ENCODE results near the gene MMP8.
"Not testable (repeated sequence)": the region's sequence is repeated elsewhere in the genome, so short reads cannot be mapped to it uniquely, and the experiment has no call there.

Gene MMP8

DNA sequence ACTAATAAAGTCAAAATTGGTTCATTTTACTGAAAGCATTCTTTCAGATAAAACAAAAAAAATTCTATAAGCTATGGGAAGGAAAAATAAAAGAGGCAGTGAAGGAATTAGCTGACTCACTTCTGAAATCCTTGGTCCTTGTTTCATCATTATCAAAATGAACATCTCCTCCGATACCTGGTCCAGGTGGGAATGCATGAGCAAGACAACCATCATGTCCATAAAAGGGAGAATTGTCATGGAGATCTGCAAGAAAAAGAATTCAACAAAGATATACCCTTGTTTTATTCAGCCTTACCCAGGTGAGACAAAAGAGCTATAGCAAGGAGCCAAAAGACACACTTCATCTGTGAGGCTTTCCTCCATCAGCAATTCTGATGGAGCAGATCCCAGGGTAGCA is 28.5 kb upstream of the MMP8 start:
- no peaks in the 10 kb centered on the region for H3K36me3 ChIP-seq
- no peak overlapping the region for H3K27ac ChIP-seq
- H3K9me3 ChIP-seq, result no peaks in the 10 kb centered on the region
- H3K9ac ChIP-seq, result no peak overlapping the region
- no peaks in the 10 kb centered on the region for H4K20me1 ChIP-seq
- no peak overlapping the region for H3K4me3 ChIP-seq
- TF ChIP-seq Cebpa-rat (IDR thresholded peaks at IDR 0.05), result no peak
- H3K27me3 ChIP-seq, result no peaks in the 10 kb centered on the region
- H3K4me2 ChIP-seq, result no peak overlapping the region
- H3K4me1 ChIP-seq, result peaks cover 9% of the 10 kb centered on the region

DNA sequence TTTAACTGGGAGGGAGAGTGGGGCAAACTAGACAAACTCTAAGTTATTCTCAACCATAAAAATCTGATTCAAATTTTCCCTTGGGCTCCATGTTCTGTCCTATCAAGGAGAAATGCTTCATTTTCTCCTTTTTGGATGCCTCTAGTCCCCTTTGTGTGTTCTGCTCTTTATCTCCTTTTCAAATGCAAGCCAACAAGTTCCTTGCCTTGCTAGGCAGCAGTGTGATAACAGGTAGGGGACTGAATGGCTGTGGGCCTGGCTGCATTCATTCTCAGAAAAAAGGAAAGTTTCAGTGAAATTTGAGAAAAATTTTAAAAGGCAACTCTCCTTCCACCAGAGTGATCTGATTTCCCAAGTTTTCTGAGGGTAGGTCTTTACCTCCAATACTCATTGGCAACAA is 26.9 kb upstream of the MMP8 start:
- H3K9me3 ChIP-seq, result no peaks in the 10 kb centered on the region
- H3K36me3 ChIP-seq, result no peaks in the 10 kb centered on the region
- no peak overlapping the region for H3K4me3 ChIP-seq
- no peaks in the 10 kb centered on the region for H3K4me1 ChIP-seq
- no peak for TF ChIP-seq Cebpa-rat (IDR thresholded peaks at IDR 0.05)
- H3K27ac ChIP-seq, result no peak overlapping the region
- no peak overlapping the region for H3K9ac ChIP-seq
- no peak overlapping the region for H3K4me2 ChIP-seq
- no peaks in the 10 kb centered on the region for H4K20me1 ChIP-seq
- no peaks in the 10 kb centered on the region for H3K27me3 ChIP-seq

DNA sequence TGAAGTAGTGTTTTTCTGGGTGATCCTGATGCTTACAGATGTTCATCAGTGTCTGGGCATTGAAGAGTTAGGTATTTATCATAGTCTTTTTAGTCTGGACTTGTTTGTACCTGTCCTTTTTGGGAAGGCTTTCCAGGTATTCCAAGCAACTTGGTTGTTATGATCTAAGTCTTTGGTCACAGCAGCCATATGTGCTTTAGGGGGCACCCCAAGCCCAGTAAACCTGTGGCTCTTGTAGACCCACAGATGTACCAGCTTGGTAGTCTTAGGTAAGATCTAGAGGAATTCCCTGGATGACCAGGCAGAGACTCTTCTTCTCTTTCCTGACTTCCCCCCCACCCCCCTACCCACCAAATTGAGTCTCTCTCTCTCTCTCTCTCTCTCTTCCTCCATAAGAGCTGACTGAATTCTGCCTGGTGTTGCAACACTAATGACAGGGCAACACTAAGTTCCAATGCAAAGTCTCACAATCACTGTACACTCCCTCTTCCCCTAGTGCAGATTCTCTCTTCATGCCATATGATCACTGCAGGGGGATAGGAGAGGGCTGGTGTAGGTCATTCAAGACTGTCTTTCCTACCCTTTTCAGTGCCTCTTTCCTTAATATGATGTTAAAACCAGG is 24.5 kb upstream of the MMP8 start:
- H4K20me1 ChIP-seq, result no peaks in the 10 kb centered on the region
- H3K9me3 ChIP-seq, result no peaks in the 10 kb centered on the region
- H3K27me3 ChIP-seq, result no peaks in the 10 kb centered on the region
- TF ChIP-seq Cebpa-rat (IDR thresholded peaks at IDR 0.05), result no peak
- H3K9ac ChIP-seq, result no peak overlapping the region
- H3K4me2 ChIP-seq, result no peak overlapping the region
- no peaks in the 10 kb centered on the region for H3K36me3 ChIP-seq
- H3K4me1 ChIP-seq, result no peaks in the 10 kb centered on the region
- H3K27ac ChIP-seq, result no peak overlapping the region
- no peak overlapping the region for H3K4me3 ChIP-seq

DNA sequence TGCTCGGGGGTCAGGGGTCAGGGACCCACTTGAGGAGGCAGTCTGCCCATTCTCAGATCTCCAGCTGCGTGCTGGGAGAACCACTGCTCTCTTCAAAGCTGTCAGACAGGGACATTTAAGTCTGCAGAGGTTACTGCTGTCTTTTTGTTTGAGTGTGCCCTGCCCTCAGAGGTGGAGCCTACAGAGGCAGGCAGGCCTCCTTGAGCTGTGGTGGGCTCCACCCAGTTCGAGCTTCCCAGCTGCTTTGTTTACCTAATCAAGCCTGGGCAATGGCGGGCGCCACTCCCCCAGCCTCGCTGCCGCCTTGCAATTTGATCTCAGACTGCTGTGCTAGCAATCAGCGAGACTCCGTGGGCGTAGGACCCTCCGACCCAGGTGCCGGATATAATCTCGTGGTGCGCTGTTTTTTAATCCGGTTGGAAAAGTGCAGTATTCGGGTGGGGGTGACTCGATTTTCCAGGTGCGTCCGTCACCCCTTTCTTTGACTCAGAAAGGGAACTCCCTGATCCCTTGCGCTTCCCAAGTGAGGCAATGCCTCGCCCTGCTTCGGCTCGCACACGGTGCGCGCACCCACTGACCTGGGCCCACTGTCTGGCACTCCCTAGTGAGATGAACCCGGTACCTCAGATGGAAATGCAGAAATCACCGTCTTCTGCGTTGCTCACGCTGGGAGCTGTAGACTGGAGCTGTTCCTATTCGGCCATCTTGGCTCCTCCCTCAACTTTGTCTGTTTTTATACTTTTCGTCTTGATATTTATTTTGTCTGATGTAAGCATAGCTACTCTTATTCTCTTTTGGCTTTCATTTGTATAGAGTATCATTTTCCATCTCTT is 22.2 kb upstream of the MMP8 start:
- H3K36me3 ChIP-seq, H3K9ac ChIP-seq, H3K27me3 ChIP-seq, H4K20me1 ChIP-seq, H3K9me3 ChIP-seq, H3K4me1 ChIP-seq, H3K27ac ChIP-seq, H3K4me3 ChIP-seq, H3K4me2 ChIP-seq: not testable (repeated sequence)

DNA sequence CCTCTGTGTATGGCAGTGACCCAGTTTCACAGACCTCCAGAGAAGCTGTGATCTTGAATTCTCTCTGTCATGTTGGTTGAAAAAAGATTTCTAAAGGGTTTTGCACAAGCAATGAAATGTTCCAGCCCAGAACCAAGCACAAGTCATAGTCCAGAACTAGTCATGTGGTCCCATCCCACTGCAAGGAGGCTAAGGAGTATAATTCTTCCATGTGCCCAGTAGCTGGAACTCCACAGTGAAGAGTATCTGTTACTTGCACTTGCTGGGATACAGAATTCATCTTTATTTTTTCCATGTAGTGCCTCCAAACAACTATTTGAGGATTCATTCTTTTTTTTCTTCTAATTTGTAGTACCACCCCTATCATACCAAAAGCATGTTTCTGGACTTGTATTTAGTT is 9.9 kb upstream of the MMP8 start:
- no peaks in the 10 kb centered on the region for H4K20me1 ChIP-seq
- TF ChIP-seq Cebpa-rat (IDR thresholded peaks at IDR 0.05), result no peak
- H3K4me2 ChIP-seq, result no peak overlapping the region
- H3K9ac ChIP-seq, result no peak overlapping the region
- H3K27ac ChIP-seq, result no peak overlapping the region
- no peaks in the 10 kb centered on the region for H3K27me3 ChIP-seq
- H3K36me3 ChIP-seq, result no peaks in the 10 kb centered on the region
- no peaks in the 10 kb centered on the region for H3K4me1 ChIP-seq
- H3K4me3 ChIP-seq, result no peak overlapping the region
- H3K9me3 ChIP-seq, result peaks cover 5% of the 10 kb centered on the region; the same call in 1 of the 2 replicates

DNA sequence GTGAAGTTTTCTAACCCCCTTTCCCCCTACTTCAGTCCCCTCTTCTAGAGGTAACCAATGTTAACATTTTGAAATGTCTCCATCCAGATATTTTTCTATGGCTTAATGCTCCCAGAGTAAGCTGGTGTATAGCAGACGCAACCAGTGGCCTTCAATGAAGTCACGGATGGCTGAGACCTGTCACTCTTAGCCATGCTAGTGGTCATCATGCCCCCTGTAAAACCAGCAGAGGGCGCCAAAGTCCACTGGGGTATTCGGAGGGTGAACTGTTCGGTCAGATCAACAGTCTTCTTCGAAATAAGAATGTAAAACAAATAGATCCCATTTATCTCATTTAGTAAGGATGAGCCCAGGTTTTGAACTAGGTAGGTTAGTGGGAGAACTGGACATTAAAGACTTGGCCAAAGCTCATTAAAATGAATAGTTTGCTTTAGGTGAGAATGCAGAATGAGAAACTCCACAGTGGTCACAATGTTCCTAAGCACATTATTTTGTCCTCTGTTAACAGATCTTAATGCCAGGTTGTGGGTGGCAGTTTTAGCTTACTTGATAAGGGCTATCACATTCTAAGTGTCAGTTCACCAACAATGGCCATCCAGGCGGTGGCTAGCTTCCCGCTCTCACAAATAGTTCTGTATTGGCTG is 8.6 kb upstream of the MMP8 start:
- Histone ChIP-seq H3K9ac (no peak overlapping the region), H3K4me3 (no peak overlapping the region), H3K36me3 (no peaks in the 10 kb centered on the region), H3K4me2 (no peak overlapping the region), H4K20me1 (no peaks in the 10 kb centered on the region), H3K27me3 (no peaks in the 10 kb centered on the region), H3K27ac (no peak overlapping the region), H3K4me1 (no peaks in the 10 kb centered on the region), H3K9me3 (peaks cover 5% of the 10 kb centered on the region; the same call in 1 of the 2 replicates)
- no peak for TF ChIP-seq Cebpa-rat (IDR thresholded peaks at IDR 0.05)

DNA sequence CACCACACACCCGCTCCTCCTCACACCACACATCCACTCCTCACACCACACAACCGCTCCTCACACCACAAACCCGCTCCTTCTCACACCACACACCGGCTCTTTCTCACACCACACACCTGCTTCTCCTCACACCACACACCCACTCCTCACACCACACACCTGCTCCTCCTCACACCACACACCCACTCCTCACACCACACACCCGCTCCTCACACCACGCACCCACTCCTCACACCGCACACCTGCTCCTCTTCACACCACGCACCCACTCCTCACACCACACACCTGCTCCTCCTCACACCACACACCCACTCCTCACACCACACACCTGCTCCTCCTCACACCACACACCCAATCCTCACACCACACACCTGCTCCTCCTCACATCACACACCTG is 6.2 kb upstream of the MMP8 start:
- not testable (repeated sequence) for H3K4me3 ChIP-seq, H3K9me3 ChIP-seq, H3K9ac ChIP-seq, H3K27me3 ChIP-seq, H3K4me1 ChIP-seq, H3K36me3 ChIP-seq, H3K4me2 ChIP-seq, H3K27ac ChIP-seq, H4K20me1 ChIP-seq

DNA sequence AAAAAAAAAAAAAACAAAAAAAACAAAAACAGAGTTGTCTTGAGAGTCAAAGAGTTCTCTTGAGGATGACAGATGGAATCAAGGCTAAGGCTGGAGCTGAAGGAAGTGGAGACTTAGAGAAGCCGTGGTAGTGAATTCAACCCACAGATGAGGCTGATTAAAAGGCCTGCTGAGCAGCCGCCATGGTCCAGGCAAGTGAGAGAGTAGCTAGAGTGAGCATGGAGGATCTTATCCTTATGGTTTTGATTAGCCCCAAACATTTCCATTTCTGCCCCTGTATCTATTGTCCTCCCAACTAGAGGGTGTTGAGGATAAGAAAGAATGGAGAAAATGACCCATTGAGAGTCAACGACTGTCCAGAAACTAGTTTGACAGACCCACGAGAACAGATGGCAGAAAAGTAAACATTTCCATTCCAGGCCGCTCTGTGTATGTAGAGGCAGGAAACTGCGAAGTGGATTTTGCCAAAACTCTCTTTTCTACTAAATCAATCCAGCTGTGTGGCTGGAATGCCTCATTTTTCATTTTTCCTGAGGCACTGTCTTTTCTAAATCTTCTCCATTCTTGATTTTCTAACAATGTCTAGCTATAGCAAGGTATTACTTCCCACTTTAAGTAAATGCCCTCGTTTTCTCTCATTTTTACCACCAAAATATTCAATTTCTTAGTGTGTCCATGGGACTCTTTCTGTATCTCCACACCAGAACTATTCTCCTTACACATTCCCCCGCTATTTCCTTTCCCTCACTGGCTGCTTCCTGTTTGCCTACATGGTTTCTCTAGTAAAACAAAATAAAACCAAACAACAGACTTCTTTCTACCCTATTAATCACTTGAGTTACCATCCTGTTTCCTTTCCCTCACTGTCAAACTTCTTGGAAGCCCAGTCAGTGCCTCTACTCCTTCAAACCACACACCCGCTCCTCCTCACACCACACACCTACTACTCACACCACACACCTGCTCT is 5.4 kb upstream of the MMP8 start:
- Histone ChIP-seq H3K27me3 (no peaks in the 10 kb centered on the region), H3K9me3 (peaks cover 5% of the 10 kb centered on the region; the same call in 1 of the 2 replicates), H3K36me3 (no peaks in the 10 kb centered on the region), H3K4me2 (no peak overlapping the region), H3K4me1 (no peaks in the 10 kb centered on the region), H3K9ac (no peak overlapping the region), H3K4me3 (no peak overlapping the region), H3K27ac (no peak overlapping the region), H4K20me1 (no peaks in the 10 kb centered on the region)
- no peak for TF ChIP-seq Cebpa-rat (IDR thresholded peaks at IDR 0.05)

DNA sequence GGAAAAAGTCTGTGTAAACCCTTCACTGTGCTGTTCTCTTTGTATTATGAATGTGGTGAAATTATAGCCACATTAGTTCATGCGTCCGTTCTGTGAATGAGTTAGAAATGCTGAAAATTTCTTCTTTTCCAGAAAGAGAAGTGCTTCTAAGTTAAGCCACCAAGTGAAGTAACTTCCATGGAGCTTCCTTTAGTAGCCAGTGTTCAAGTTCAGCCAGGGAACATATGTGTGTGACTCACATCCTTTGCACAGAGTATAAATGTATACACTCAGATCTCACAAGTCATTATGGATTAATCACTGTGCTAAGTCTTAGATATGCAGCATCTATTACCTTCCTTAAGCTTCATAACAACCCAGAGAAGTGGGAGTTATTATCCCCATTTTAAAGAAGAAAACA is 3.1 kb upstream of the MMP8 start:
- H3K4me2 ChIP-seq, result no peak overlapping the region
- H3K36me3 ChIP-seq, result no peaks in the 10 kb centered on the region
- TF ChIP-seq Cebpa-rat (IDR thresholded peaks at IDR 0.05), result no peak

More for the DNA sequence above, 3.1 kb upstream of the MMP8 start:
- Histone ChIP-seq H3K27me3 (no peaks in the 10 kb centered on the region), H3K9ac (no peak overlapping the region), H4K20me1 (no peaks in the 10 kb centered on the region), H3K9me3 (peaks cover 5% of the 10 kb centered on the region; the same call in 1 of the 2 replicates), H3K4me3 (no peak overlapping the region), H3K27ac (no peak overlapping the region), H3K4me1 (no peaks in the 10 kb centered on the region)

All from BLaER1 (cell line).